HepG2 (cell line): ENCODE measurements around the gene ZNF225. TPM values are rescaled to one million over a fixed set of nuclear protein-coding genes. Genes with fewer than 3 reads are reported as not detected.

ENCODE experiments used
- ARNTL ChIP-seq: sonication (generic); formaldehyde crosslinking; IDR thresholded peaks from 2 replicates; pipeline ENCODE4 v1.4.0; 2020; ENCODE audit warnings: mild to moderate bottlenecking, missing genetic modification reagents
- CREB1 ChIP-seq, 2 experiments: fragments of 450-650 bp in 1 of 2; IDR thresholded peaks; 2 replicates each; pipeline ENCODE4 v1.6.1; 2016 to 2017; ENCODE audit warnings: control low read depth in 1 of 2, mild to moderate bottlenecking in 1 of 2, missing compliant biosample characterization in 1 of 2, missing genetic modification characterization in 1 of 2
- FOXK1 ChIP-seq: sonication (generic); formaldehyde crosslinking; IDR thresholded peaks from 2 replicates; pipeline ENCODE4 v1.4.0; 2020; ENCODE audit warnings: low read depth, missing genetic modification reagents, borderline replicate concordance
- HCFC1 ChIP-seq: fragments of 150-350 bp; IDR thresholded peaks from 2 replicates; pipeline ENCODE4 v1.6.1; 2014; ENCODE audit warnings: low read depth, low read length
- HOXA5 ChIP-seq: sonication (generic); formaldehyde crosslinking; IDR thresholded peaks from 2 replicates; pipeline ENCODE4 v1.4.0; 2020; ENCODE audit warnings: missing genetic modification reagents
- MAFK ChIP-seq, 2 experiments: IDR thresholded peaks in 1 of 2; conservative IDR thresholded peaks in 1 of 2; 2 replicates each; pipeline ENCODE4 v1.6.1; 2011; ENCODE audit warnings: improper control_type of control experiment in 2 of 2, low read length in 2 of 2
- MIXL1 ChIP-seq: IDR thresholded peaks from 2 replicates; pipeline ENCODE4 v1.6.1; 2016
- PHF5A ChIP-seq: IDR thresholded peaks from one replicate; pipeline ENCODE4 v1.6.1; 2018; ENCODE audit warnings: low read depth, missing genetic modification reagents; ENCODE audit not compliant: unreplicated experiment
- PHF8 ChIP-seq: sonication (generic); formaldehyde crosslinking; IDR thresholded peaks from 2 replicates; pipeline ENCODE4 v1.5.0; 2020; ENCODE audit warnings: missing genetic modification reagents
- SMAD1 ChIP-seq: sonication (generic); formaldehyde crosslinking; IDR thresholded peaks from 2 replicates; pipeline ENCODE4 v1.4.0; 2020; ENCODE audit warnings: missing genetic modification reagents, low read depth, mild to moderate bottlenecking, borderline replicate concordance
- SNAPC2 ChIP-seq: sonication (generic); formaldehyde crosslinking; IDR thresholded peaks from 2 replicates; pipeline ENCODE4 v1.8.1; 2022; ENCODE audit warnings: mild to moderate bottlenecking, missing genetic modification reagents
- SP1 ChIP-seq, 2 experiments: fragments of 450-650 bp in 1 of 2; sonication (generic) in 1 of 2; formaldehyde crosslinking in 1 of 2; IDR thresholded peaks; 2 replicates each; pipeline versions ENCODE4 v1.4.0 to v1.6.1; 2016 to 2020; ENCODE audit warnings: missing genetic modification reagents in 1 of 2
- SRSF1 ChIP-seq: fragments of 200-400 bp; formaldehyde crosslinking; optimal IDR thresholded peaks from 2 replicates; pipeline ENCODE3; 2017; ENCODE audit warnings: mild to moderate bottlenecking, low read depth, low read length, moderate library complexity
- TAF1 ChIP-seq: sonication (generic); formaldehyde crosslinking; IDR thresholded peaks from 2 replicates; pipeline ENCODE4 v1.4.0; 2020; ENCODE audit warnings: missing genetic modification reagents
- TFDP1 ChIP-seq: IDR thresholded peaks from 2 replicates; pipeline ENCODE4 v1.6.1; 2016; ENCODE audit warnings: missing compliant biosample characterization, missing genetic modification reagents, borderline replicate concordance
- ZBTB21 ChIP-seq: sonication (generic); formaldehyde crosslinking; IDR thresholded peaks from 2 replicates; pipeline ENCODE4 v1.4.0; 2020; ENCODE audit warnings: missing genetic modification reagents
- ZBTB46 ChIP-seq: sonication (generic); formaldehyde crosslinking; IDR thresholded peaks from 2 replicates; pipeline ENCODE4 v1.4.0; 2020; ENCODE audit warnings: mild to moderate bottlenecking, missing genetic modification reagents, borderline replicate concordance
- ZFY ChIP-seq: sonication (generic); formaldehyde crosslinking; IDR thresholded peaks from 2 replicates; pipeline ENCODE4 v1.4.0; 2020; ENCODE audit warnings: missing genetic modification reagents
- ZNF143 ChIP-seq: sonication (generic); formaldehyde crosslinking; IDR thresholded peaks from 2 replicates; pipeline ENCODE4 v1.4.0; 2020; ENCODE audit warnings: missing genetic modification reagents
- ZNF251 ChIP-seq: sonication (generic); formaldehyde crosslinking; IDR thresholded peaks from 2 replicates; pipeline ENCODE4 v1.9.0; 2021; ENCODE audit warnings: mild to moderate bottlenecking, missing genetic modification reagents
- ZNF350 ChIP-seq: sonication (generic); formaldehyde crosslinking; IDR thresholded peaks from 2 replicates; pipeline ENCODE4 v1.4.0; 2020; ENCODE audit warnings: mild to moderate bottlenecking, low read depth, missing genetic modification reagents, borderline replicate concordance
- ZNF430 ChIP-seq: sonication (generic); formaldehyde crosslinking; IDR thresholded peaks from 2 replicates; pipeline ENCODE4 v1.9.0; 2021; ENCODE audit warnings: mild to moderate bottlenecking, missing genetic modification reagents
- ZNF503 ChIP-seq: sonication (generic); formaldehyde crosslinking; IDR thresholded peaks from 2 replicates; pipeline ENCODE4 v1.4.0; 2020; ENCODE audit warnings: missing genetic modification reagents
- polyA plus RNA-seq, 8 experiments: library from polyadenylated mRNA; depleted of rRNA in 3 of 8; stranded (reverse) in 7 of 8; unstranded in 1 of 8; fragments of >200 nt; fragmentation: Illumina TruSeq in 4 of 8; extraction: Trizol in 4 of 8; gene quantifications; 2 replicates each; pipeline versions ENCODE4 v1.2.1 to v1.2.3, GENCODE V29; 2011 to 2016; ENCODE audit warnings: low read depth in 4 of 8, missing spikeins in 1 of 8, mixed read lengths in 1 of 8; ENCODE audit not compliant: insufficient read depth in 1 of 8
- total RNA-seq, 5 experiments: library from RNA; depleted of rRNA; stranded (reverse); fragments of >200 nt; fragmentation: Illumina TruSeq; extraction: Trizol; gene quantifications; 2 replicates each; pipeline ENCODE4 v1.2.3, GENCODE V29; 2016; ENCODE audit warnings: low read depth in 1 of 5
- TF ChIP-seq, protein P1 (sequence below): IDR thresholded peaks from 2 replicates; pipeline ENCODE4 v1.6.1; 2016; ENCODE audit warnings: mild to moderate bottlenecking

The ZNF225 gene
- total and polyA plus RNA-seq, 2 of the 13 experiments (the other 11 are each of a cell fraction or from before 2014, with no cell fraction given): 0.87 to 3.3 TPM

DNA sequence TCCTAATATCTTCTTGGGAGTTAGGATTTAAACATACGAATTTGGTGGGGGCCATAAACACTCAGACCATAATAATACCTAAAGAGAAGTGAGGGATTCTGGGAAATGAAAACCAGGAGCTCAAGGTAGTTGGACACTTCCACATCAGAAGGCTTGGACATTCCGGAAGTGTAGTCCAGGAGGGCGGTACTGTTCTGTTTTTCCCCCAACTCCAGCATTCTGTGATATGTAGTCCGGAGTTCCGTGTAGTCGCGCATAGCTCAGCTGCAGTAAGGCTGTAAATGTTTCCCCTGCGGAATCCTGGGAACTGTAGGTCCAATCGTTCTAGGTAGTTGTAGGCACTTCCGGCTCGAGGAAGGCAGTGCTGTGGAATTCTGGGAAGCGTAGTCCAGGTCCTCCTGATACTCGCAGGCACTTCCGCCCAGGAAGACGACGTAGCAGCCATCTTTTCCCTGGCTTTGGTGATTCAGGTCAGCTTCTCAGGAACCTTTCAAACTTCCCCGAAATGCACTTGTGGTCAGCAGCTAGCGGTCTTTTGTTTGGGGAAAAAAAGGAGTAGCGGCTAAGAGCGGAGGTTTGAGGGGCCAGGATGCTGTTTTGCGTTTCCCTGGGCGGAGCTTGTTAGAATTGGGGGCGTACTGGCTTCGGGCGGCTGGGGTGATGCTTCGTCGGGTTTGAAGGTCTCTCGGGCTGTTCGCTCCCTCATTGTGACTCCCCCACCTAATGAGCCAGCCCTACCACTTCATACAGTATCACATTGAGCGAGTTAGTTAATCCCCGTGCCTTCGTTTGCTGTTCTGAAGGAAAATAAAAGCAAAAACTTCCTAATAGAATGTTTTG is 51.7 kb downstream of the ZNF225 start, which contains the start of gene ZNF226 (continued):
- peak; percentile 60; the same call in 1 of the 2 replicates for TF ChIP-seq ZFY (CRISPR knock-in tag)
- TF ChIP-seq SNAPC2 (CRISPR knock-in tag): peak; percentile 68; the same call in 1 of the 2 replicates
- peak; percentile 72 for TF ChIP-seq CREB1 (IDR thresholded peaks at IDR 0.05)
- peak; percentile 92 for TF ChIP-seq CREB1 (CRISPR knock-in tag; IDR thresholded peaks at IDR 0.05)
- TF ChIP-seq FOXK1: peak; percentile 90
- no peak for TF ChIP-seq ZNF503
- TF ChIP-seq SP1 (IDR thresholded peaks at IDR 0.05): no peak
- peak; percentile 61 for TF ChIP-seq SP1 (CRISPR knock-in tag; IDR thresholded peaks at IDR 0.05)
- TF ChIP-seq SMAD1 (CRISPR knock-in tag): no peak
- peak; percentile 53 for TF ChIP-seq ZNF430 (CRISPR knock-in tag)
- peak; percentile 75; the same call in 1 of the 2 replicates for TF ChIP-seq ZNF350
- peak in 1 of 2 experiments; percentile 0; a peak in 1 of 4 replicates for TF ChIP-seq MAFK (conservative IDR thresholded peaks at IDR 0.05 in 1 of 2, IDR thresholded peaks at IDR 0.05 in 1 of 2; ENCODE audit: low read length in 2 of 2)
- peak; percentile 39; the same call in 1 of the 2 replicates for TF ChIP-seq TFDP1 (CRISPR knock-in tag)
- no peak for TF ChIP-seq ZNF251
- TF ChIP-seq ZNF143 (CRISPR knock-in tag): peak; percentile 98
- no peak for TF ChIP-seq ZBTB46
- 0 out of 2 replicates have a peak, but pooled peaks have one; percentile 24 for TF ChIP-seq HOXA5 (CRISPR knock-in tag)
- 0 out of 2 replicates have a peak, but pooled peaks have one; percentile 9 for TF ChIP-seq ARNTL
- peak; percentile 89 for TF ChIP-seq PHF8 (CRISPR knock-in tag)
- TF ChIP-seq MIXL1 (CRISPR knock-in tag): 0 out of 2 replicates have a peak, but pooled peaks have one; percentile 48
- TF ChIP-seq, protein P1, sequence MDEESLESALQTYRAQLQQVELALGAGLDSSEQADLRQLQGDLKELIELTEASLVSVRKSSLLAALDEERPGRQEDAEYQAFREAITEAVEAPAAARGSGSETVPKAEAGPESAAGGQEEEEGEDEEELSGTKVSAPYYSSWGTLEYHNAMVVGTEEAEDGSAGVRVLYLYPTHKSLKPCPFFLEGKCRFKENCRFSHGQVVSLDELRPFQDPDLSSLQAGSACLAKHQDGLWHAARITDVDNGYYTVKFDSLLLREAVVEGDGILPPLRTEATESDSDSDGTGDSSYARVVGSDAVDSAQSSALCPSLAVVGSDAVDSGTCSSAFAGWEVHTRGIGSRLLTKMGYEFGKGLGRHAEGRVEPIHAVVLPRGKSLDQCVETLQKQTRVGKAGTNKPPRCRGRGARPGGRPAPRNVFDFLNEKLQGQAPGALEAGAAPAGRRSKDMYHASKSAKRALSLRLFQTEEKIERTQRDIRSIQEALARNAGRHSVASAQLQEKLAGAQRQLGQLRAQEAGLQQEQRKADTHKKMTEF (CRISPR knock-in tag): peak; percentile 69; the same call in 1 of the 2 replicates
- TF ChIP-seq TAF1: peak; percentile 46
- TF ChIP-seq SRSF1: no peak
- no peak for TF ChIP-seq PHF5A
- TF ChIP-seq HCFC1: peak; percentile 97
- TF ChIP-seq ZBTB21: no peak
